Measurements from ENCODE around the gene PHF21B. TPM values are rescaled to one million over a fixed set of nuclear protein-coding genes. Genes with fewer than 3 reads are reported as not detected.
"Not testable (repeated sequence)": the region's sequence is repeated elsewhere in the genome, so short reads cannot be mapped to it uniquely, and the experiment has no call there.

PHF21B gene
- total RNA-seq, 1 experiment from 2014 or later = not detected

GRCh38 chr22:44962741-44963454 lies 46.9 kb downstream of the PHF21B start:
- DNase-seq (ENCODE audit: low spot score) = no peak

GRCh38 chr22:44961682-44962081 lies 48.1 kb downstream of the PHF21B start:
- not testable (repeated sequence) for DNase-seq (ENCODE audit: low spot score)

GRCh38 chr22:44956840-44957767 lies 52.7 kb downstream of the PHF21B start:
- DNase-seq (ENCODE audit: low spot score) = no peak

- no peak for DNase-seq (ENCODE audit: low spot score)
Observed at GRCh38 chr22:44955102-44955501, 54.7 kb downstream of the PHF21B start.

- DNase-seq (ENCODE audit: low spot score) = no peak
Observed at GRCh38 chr22:44954149-44954548, 55.7 kb downstream of the PHF21B start.

- no peak for DNase-seq (ENCODE audit: low spot score)
Observed at GRCh38 chr22:44952863-44953746, 56.7 kb downstream of the PHF21B start.

- no peak for DNase-seq (ENCODE audit: low spot score)
Observed at GRCh38 chr22:44951510-44951816, 58.3 kb downstream of the PHF21B start.

- DNase-seq (ENCODE audit: low spot score) = no peak
Observed at GRCh38 chr22:44950806-44951509, 58.8 kb downstream of the PHF21B start.

GRCh38 chr22:44947846-44948245 lies 62.0 kb downstream of the PHF21B start:
- no peak for DNase-seq (ENCODE audit: low spot score)

GRCh38 chr22:44947049-44947448 lies 62.8 kb downstream of the PHF21B start:
- no peak for DNase-seq (ENCODE audit: low spot score)

GRCh38 chr22:44944883-44945601 lies 64.8 kb downstream of the PHF21B start:
- DNase-seq (ENCODE audit: low spot score) = no peak

GRCh38 chr22:44943701-44944324 lies 66.0 kb downstream of the PHF21B start:
- no peak for DNase-seq (ENCODE audit: low spot score)

GRCh38 chr22:44942979-44943700 lies 66.7 kb downstream of the PHF21B start:
- DNase-seq (ENCODE audit: low spot score) = no peak

- no peak for DNase-seq (ENCODE audit: low spot score)
Observed at GRCh38 chr22:44942056-44942455, 67.7 kb downstream of the PHF21B start.

- DNase-seq (ENCODE audit: low spot score) = no peak
Observed at GRCh38 chr22:44941207-44941606, 68.6 kb downstream of the PHF21B start.

GRCh38 chr22:44940130-44940529 lies 69.7 kb downstream of the PHF21B start:
- DNase-seq (ENCODE audit: low spot score) = no peak

GRCh38 chr22:44939451-44939850 lies 70.4 kb downstream of the PHF21B start:
- no peak for DNase-seq (ENCODE audit: low spot score)

GRCh38 chr22:44938886-44939285 lies 70.9 kb downstream of the PHF21B start:
- no peak for DNase-seq (ENCODE audit: low spot score)

GRCh38 chr22:44937216-44937615 lies 72.6 kb downstream of the PHF21B start:
- no peak for DNase-seq (ENCODE audit: low spot score)

GRCh38 chr22:44936201-44936600 lies 73.6 kb downstream of the PHF21B start:
- DNase-seq (ENCODE audit: low spot score) = no peak

Data from A172 (cell line).